Astrocyte of the cerebellum (primary cell): ENCODE results near the gene TOR1AIP2.

Experiments used
- DNase-seq: peaks from one replicate; pipeline ENCODE4 v3.0.0-alpha.2; 2011; ENCODE audit warnings: low read depth
- H3K4me3 ChIP-seq: 2 replicates; pipeline ENCODE4 v1.5.1; 2011; ENCODE audit warnings: mild to moderate bottlenecking, low read depth, low read length, moderate library complexity
- in situ Hi-C: cut with HindIII; loops from 2 replicates; pipeline ENCODE4 v1.10.0; 2017; ENCODE audit warnings: low sequenced_read_pairs
- TF ChIP-seq, protein P1 (sequence below): IDR thresholded peaks from 2 replicates; pipeline ENCODE4 v1.5.1; 2012; ENCODE audit warnings: low read length, low read depth, moderate library complexity, mild to moderate bottlenecking; ENCODE audit errors: missing control alignments

TOR1AIP2 gene

GRCh38 chr1:179826626-179827280 is 50.9 kb downstream of the TOR1AIP2 start:
- DNase-seq, result no peak
- TF ChIP-seq, protein P1, sequence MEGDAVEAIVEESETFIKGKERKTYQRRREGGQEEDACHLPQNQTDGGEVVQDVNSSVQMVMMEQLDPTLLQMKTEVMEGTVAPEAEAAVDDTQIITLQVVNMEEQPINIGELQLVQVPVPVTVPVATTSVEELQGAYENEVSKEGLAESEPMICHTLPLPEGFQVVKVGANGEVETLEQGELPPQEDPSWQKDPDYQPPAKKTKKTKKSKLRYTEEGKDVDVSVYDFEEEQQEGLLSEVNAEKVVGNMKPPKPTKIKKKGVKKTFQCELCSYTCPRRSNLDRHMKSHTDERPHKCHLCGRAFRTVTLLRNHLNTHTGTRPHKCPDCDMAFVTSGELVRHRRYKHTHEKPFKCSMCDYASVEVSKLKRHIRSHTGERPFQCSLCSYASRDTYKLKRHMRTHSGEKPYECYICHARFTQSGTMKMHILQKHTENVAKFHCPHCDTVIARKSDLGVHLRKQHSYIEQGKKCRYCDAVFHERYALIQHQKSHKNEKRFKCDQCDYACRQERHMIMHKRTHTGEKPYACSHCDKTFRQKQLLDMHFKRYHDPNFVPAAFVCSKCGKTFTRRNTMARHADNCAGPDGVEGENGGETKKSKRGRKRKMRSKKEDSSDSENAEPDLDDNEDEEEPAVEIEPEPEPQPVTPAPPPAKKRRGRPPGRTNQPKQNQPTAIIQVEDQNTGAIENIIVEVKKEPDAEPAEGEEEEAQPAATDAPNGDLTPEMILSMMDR, result no peak
- H3K4me3 ChIP-seq, result no peak overlapping the region
- in situ Hi-C loops, result no loop called here

DNA sequence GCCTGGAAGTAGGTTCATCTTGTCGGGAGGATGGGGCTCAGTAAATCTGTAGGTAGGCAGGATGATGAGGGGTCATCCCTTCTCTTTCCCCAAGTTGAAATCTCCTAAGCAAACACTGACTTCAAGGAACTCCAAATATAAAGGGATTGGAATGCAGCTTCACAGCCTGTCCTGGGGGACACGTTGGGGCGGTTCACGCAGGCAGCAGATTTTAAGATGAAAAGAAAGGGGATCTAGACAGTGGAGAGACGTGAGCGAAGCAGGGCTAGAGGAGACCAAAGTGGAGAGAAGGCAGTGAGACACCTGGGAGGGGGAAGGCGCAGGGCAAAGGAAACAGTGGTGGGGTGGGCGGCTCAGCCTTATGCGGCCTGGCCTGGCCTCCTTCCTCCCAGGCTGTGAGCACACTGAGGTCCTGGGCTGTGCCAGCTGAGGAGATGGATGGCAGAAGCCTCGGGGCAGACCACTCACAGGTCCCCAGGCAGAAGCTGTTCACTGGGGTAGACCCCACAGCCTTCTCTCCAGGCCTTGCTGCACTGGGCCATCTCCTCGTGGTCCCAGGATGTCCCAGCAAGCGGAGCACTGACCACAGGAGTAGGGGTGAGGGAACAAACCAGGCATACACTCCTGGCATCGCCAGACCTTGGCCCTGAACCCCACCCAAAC is 51.7 kb downstream of the TOR1AIP2 start:
- no peak for DNase-seq
- in situ Hi-C loops, result no loop called here
- H3K4me3 ChIP-seq, result no peak overlapping the region
- TF ChIP-seq, protein P1, result no peak

DNA sequence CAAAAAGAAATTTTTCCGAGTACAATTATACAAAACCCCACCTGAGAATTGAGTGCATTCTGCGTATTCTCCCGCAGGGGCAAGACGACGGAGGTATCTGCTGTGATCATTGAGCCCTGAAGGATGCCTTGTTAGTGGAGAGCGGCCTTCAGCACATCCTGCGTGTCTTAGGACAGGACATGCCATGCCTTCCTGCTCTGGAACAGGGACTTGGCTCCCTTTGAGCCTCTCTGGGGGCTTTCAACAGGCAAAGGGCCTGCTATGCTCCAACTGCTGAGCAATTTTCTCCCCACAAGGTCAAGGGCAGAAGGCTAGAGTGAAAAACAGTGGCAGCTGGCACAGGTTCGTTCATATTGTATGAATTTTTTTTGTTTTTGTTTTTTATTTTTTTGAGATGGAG is 52.4 kb downstream of the TOR1AIP2 start:
- DNase-seq, result no peak
- H3K4me3 ChIP-seq, result no peak overlapping the region
- TF ChIP-seq, protein P1, result no peak
- in situ Hi-C loops, result no loop called here

DNA sequence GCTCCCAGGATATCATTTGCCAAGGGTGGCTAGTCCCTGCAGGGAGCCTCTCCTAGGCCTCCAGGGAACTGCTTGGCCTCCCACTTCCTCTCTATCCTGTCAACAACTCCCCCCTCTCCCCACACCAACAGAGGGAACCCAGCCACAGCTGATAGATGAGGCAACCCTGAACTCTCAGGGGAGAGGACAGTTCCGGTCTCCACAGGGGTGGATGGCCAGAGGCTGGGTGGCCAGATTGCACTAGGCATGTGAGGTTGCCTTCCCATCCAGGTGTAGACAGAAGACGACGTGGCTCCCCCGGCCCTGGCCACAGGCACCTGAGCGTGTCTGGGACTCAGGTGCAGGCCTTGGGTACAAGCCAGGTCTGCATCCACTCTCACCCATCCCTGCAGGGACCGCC is 53.3 kb downstream of the TOR1AIP2 start:
- TF ChIP-seq, protein P1, result no peak
- in situ Hi-C loops, result no loop called here
- H3K4me3 ChIP-seq, result no peak overlapping the region
- DNase-seq, result no peak

DNA sequence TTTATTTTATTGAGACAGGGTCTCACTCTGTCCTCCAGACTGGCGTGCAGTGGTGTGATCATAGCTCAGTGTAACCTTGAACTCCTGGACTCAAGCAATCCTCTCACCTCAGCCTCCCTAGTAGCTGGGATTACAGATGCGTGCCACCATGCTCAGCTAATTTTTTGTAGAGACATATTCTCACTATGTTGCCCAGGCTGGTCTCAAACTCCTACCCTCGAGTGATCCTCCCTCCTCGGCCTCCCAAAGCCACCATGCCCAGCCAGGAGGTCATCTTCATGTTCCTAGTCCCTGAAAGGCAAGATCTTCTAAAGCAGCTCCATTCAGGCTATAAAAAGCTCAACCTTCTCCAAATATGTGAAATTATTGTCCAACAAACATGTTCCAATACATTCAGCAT is 53.9 kb downstream of the TOR1AIP2 start:
- no peak overlapping the region for H3K4me3 ChIP-seq
- TF ChIP-seq, protein P1, result no peak
- DNase-seq, result no peak
- in situ Hi-C loops, result no loop called here

DNA sequence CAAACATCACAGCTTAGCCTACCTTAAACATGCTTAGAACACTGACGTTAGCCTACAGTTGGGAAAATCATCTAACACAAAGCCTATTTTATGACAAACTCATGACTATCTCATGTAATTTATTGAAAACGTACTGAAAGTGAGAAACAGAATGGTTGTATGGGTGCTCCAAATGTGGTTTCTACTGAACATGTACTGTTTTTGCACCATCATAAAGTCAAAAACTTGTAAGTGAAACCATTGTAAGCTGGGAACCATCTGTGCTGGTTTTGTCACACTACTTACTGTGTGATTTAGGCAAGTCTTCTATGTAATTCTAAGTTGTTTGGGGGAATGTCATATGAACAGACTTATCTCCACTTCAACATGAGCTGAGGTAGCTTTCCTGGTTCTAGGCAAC is 55.5 kb downstream of the TOR1AIP2 start:
- in situ Hi-C loops, result no loop called here
- TF ChIP-seq, protein P1, result no peak
- no peak for DNase-seq
- H3K4me3 ChIP-seq, result no peak overlapping the region
